Right renal cortex interstitium (tissue), 3 donors: ENCODE measurements around the gene UGP2. TPM values are rescaled to one million over a fixed set of nuclear protein-coding genes. Genes with fewer than 3 reads are reported as not detected.
"Not testable (repeated sequence)": the region's sequence is repeated elsewhere in the genome, so short reads cannot be mapped to it uniquely, and the experiment has no call there.

ENCODE experiments used
- DNase-seq, 3 donors: peaks; one replicate each; pipeline ENCODE4 v3.0.0-alpha.2; 2013; ENCODE audit warnings: low read depth in 3 of 3, low spot score in 2 of 3
- polyA plus RNA-seq, 3 donors: library from polyadenylated mRNA; unstranded; fragments of 120-200 nt; gene quantifications; one replicate each; pipeline ENCODE4 v1.2.1, GENCODE V29; 2013; ENCODE audit not compliant: insufficient read length in 3 of 3

Gene UGP2
- polyA plus RNA-seq, 3 donors = 129 to 133 (median 132) TPM

- DNase-seq = peak; percentile 23 to 44 (median 26)
These were observed 47.0 kb downstream of the UGP2 start for GRCh38 chr2:63888490-63889402.

GRCh38 chr2:63890678-63891077, 49.0 kb downstream of the UGP2 start:
- no peak for DNase-seq

GRCh38 chr2:63891488-63892030, 49.9 kb downstream of the UGP2 start:
- DNase-seq = no peak

- DNase-seq = no peak
These were observed 51.5 kb downstream of the UGP2 start for GRCh38 chr2:63893163-63893562.

- DNase-seq = no peak
These were observed 52.5 kb downstream of the UGP2 start for GRCh38 chr2:63894167-63894566.

GRCh38 chr2:63898839-63899238, 57.1 kb downstream of the UGP2 start:
- no peak for DNase-seq

- no peak for DNase-seq
These were observed 57.9 kb downstream of the UGP2 start for GRCh38 chr2:63899639-63900038.

GRCh38 chr2:63902149-63902548, 60.5 kb downstream of the UGP2 start:
- no peak for DNase-seq

GRCh38 chr2:63903003-63903402, 61.3 kb downstream of the UGP2 start:
- DNase-seq = no peak

- DNase-seq = no peak
These were observed 72.6 kb downstream of the UGP2 start for GRCh38 chr2:63914311-63914710.

GRCh38 chr2:63926815-63927214, 85.1 kb downstream of the UGP2 start:
- no peak for DNase-seq

GRCh38 chr2:63932104-63932503, 90.4 kb downstream of the UGP2 start:
- DNase-seq = not testable (repeated sequence)

Other genes starting within 250 kb of the UGP2 start
- gene VPS54, start 177.5 kb downstream of the UGP2 start, polyA plus RNA-seq = 10 to 100 TPM; 55.5 to 57.5 (median 56.2) TPM